Thyroid gland (tissue), 4 donors: ENCODE data around the gene ARPC2. TPM values are rescaled to one million over a fixed set of nuclear protein-coding genes. Genes with fewer than 3 reads are reported as not detected.
A peak's percentile ranks its signal among the peaks of the same experiment; 100 is the strongest.

Experiments
- DNase-seq, 2 donors: peaks; one replicate each; pipeline ENCODE4 v3.0.0-alpha.2; 2019
- H3K27ac ChIP-seq, 3 donors: fragments of 200-600 bp; sonication (generic); 1 replicate in 2 of 3; 2 replicates in 1 of 3; pipeline ENCODE4 v1.5.1; 2016 to 2019; ENCODE audit warnings: mild to moderate bottlenecking in 1 of 3, moderate library complexity in 1 of 3
- H3K27me3 ChIP-seq: fragments of 200-600 bp; sonication (generic); one replicate; pipeline ENCODE4 v1.5.1; 2019
- H3K36me3 ChIP-seq, 2 donors: fragments of 200-600 bp; sonication (generic); one replicate each; pipeline ENCODE4 v1.5.1; 2016 to 2019
- H3K4me1 ChIP-seq, 2 donors: fragments of 200-600 bp; sonication (generic); one replicate each; pipeline ENCODE4 v1.5.1; 2017 to 2019
- H3K4me3 ChIP-seq, 3 donors: fragments of 200-600 bp; sonication (generic); replicated peaks in 1 of 3; 1 replicate in 2 of 3; 2 replicates in 1 of 3; pipeline ENCODE4 v1.5.1; 2016; ENCODE audit warnings: mild to moderate bottlenecking in 1 of 3
- H3K9me3 ChIP-seq: fragments of 200-600 bp; sonication (generic); one replicate; pipeline ENCODE4 v1.5.1; 2017
- POLR2A ChIP-seq, 2 donors: fragments of 450-650 bp; IDR thresholded peaks; one replicate each; pipeline ENCODE4 v1.6.1; 2017; ENCODE audit warnings: antibody characterized with exemption in 2 of 2, mild to moderate bottlenecking in 2 of 2, moderate library complexity in 1 of 2
- WGBS, 2 donors: methylation state at CpG; one replicate each; pipeline ENCODE4 v1.1.5; 2017; 5-methylcytosine and 5-hydroxymethylcytosine counted together
- intact Hi-C: fragments of 100-400 bp; cut with DNase I; formaldehyde crosslinking; loops from one replicate; pipeline ENCODE4 v1.15.1; 2023
- total RNA-seq, 4 donors: library from RNA; depleted of rRNA; stranded (reverse); fragments of >200 nt; gene quantifications; one replicate each; pipeline ENCODE4 v1.2.3, GENCODE V29; 2016
- TF ChIP-seq, protein P1 (sequence below), 6 experiments: fragments of 200-600 bp in 3 of 6; fragments of 450-650 bp in 3 of 6; sonication (generic) in 3 of 6; IDR thresholded peaks; one replicate each; pipeline ENCODE4 v1.5.1; 2016 to 2019; ENCODE audit warnings: antibody characterized with exemption in 6 of 6, mild to moderate bottlenecking in 2 of 6, inconsistent platforms in 1 of 6, moderate library complexity in 1 of 6

The ARPC2 gene
- total RNA-seq, 4 donors from 2014 or later: 157 to 219 (median 170) TPM

DNA sequence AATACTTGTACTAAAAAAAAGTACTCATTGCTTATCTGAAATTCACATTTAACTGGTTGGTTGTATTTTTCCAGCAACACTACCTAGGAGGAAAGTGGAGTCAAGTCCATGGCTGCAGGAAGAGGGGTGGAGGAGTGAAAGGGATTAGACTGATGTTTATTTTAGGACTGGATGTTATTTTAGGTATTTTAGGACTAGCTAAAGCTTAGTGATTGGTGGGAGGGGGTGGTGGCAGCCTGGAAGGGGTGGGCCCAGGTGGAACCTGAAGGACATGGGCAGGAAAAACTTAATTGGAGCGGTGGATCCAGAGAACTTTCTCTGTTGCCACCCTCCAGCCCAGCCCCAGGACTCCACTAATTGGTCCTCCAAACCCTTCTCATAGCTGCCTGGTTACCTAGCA, 79.2 kb downstream of the ARPC2 start:
- no peaks in the 10 kb centered on the region for H3K9me3 ChIP-seq
- TF ChIP-seq, protein P1, sequence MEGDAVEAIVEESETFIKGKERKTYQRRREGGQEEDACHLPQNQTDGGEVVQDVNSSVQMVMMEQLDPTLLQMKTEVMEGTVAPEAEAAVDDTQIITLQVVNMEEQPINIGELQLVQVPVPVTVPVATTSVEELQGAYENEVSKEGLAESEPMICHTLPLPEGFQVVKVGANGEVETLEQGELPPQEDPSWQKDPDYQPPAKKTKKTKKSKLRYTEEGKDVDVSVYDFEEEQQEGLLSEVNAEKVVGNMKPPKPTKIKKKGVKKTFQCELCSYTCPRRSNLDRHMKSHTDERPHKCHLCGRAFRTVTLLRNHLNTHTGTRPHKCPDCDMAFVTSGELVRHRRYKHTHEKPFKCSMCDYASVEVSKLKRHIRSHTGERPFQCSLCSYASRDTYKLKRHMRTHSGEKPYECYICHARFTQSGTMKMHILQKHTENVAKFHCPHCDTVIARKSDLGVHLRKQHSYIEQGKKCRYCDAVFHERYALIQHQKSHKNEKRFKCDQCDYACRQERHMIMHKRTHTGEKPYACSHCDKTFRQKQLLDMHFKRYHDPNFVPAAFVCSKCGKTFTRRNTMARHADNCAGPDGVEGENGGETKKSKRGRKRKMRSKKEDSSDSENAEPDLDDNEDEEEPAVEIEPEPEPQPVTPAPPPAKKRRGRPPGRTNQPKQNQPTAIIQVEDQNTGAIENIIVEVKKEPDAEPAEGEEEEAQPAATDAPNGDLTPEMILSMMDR (IDR thresholded peaks at IDR 0.05): no peak
- peak in 1 of 2 donors; percentile 37 for TF ChIP-seq POLR2A (IDR thresholded peaks at IDR 0.05)
- no peaks in the 10 kb centered on the region for H3K36me3 ChIP-seq
- H3K27ac ChIP-seq: peak overlapping the region; percentile 90 to 98 (median 97)
- H3K4me1 ChIP-seq: peaks cover 60 to 70% of the 10 kb centered on the region in 2 donors
- no peaks in the 10 kb centered on the region for H3K27me3 ChIP-seq
- no peak overlapping the region for H3K4me3 ChIP-seq
- intact Hi-C loops: no loop called here
- DNase-seq: peak; percentile 73 to 75
- 49 to 68% methylated on average over 1 of the region's 1 CpG for WGBS, 2 donors

DNA sequence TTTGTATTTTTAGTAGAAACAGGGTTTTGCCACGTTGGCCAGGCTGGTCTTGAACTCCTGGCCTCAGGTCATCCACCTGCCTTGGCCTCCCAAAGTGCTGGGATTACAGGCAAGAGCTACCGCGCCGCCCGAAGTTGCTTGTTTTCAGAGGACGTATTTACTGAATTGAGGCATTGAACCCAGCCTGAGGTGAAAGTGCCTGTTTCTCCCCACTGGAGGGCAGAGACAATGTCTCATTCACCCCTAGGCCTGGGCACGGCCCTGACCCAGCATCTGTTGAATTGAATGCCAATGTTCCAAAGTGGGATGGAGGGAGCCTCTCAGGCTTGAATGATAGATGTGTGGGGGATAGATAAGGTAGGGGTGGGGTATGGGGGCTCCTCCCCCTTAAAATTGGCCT, 79.9 kb downstream of the ARPC2 start:
- 82 to 92% methylated on average over 3 to 7 of the region's 7 CpGs for WGBS, 2 donors
- Histone ChIP-seq H3K27ac (peak overlapping the region; percentile 90 to 98 (median 97)), H3K27me3 (no peaks in the 10 kb centered on the region), H3K4me3 (no peak overlapping the region), H3K9me3 (no peaks in the 10 kb centered on the region), H3K36me3 (no peaks in the 10 kb centered on the region), H3K4me1 (peaks cover 56 to 71% of the 10 kb centered on the region in 2 donors)
- intact Hi-C loops: no loop called here
- TF ChIP-seq, protein P1 (IDR thresholded peaks at IDR 0.05): no peak
- TF ChIP-seq POLR2A (IDR thresholded peaks at IDR 0.05): no peak
- DNase-seq: no peak

DNA sequence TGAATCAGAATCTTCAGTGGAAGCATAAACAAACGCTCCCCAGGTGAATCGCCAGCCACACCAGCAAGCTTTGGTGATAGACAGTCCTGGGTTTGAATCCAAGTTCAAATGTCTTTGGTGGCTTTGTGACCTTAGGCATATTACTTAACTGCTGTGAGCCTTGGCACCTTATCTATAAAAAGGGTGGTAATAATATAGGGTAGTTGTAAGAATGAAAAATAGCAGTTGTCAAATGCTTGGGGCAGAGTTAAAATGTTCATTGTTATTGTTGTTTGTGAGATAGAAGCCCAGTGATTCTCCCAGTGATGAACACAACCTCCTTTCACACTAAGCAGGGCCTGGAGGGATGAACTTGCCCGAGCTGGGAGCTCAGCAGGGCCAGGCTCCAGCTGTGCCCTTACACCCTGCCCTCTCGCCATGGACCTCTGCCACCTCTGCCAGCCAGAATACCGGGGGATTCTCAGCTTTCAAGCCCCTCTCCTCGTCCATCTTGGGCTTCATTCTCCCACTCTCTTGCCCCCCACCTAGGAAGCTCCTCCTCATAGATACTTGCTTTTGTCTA, 81.4 kb downstream of the ARPC2 start:
- TF ChIP-seq, protein P1 (IDR thresholded peaks at IDR 0.05): no peak
- no peak for TF ChIP-seq POLR2A (IDR thresholded peaks at IDR 0.05)
- H3K27ac ChIP-seq: peak overlapping the region; percentile 90 to 98 (median 97)
- H3K4me3 ChIP-seq: no peak overlapping the region
- no peaks in the 10 kb centered on the region for H3K9me3 ChIP-seq
- 60 to 64% methylated on average over 6 of the region's 6 CpGs for WGBS, 2 donors
- no peak for DNase-seq
- H3K27me3 ChIP-seq: no peaks in the 10 kb centered on the region
- intact Hi-C loops: no loop called here
- no peaks in the 10 kb centered on the region for H3K36me3 ChIP-seq
- H3K4me1 ChIP-seq: peaks cover 48 to 61% of the 10 kb centered on the region in 2 donors

DNA sequence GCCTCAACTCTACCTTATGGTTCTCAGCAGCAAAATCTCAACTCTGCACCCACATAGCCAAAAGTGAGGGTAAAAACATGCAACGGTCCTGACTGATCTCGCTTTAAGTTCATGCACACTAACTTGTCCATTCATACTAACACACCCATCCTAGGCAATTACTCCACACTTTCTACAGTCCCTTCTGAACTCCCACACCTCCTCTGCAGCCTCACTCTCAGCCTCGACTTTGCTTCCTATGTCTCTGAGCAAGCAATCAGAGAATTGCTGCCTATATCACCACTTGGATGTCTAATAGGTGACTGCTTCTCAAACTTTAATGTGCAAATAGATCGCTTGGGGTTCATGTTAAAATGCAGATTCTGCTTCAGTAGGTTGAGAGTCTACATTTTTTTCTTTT, 83.2 kb downstream of the ARPC2 start:
- intact Hi-C loops: loop anchor here (5.0 kb wide), 1 partner anchor 92 kb away; no protein-coding TSS in a partner anchor
- Histone ChIP-seq H3K27ac (no peak overlapping the region), H3K9me3 (no peaks in the 10 kb centered on the region), H3K4me1 (peaks cover 36 to 45% of the 10 kb centered on the region in 2 donors), H3K27me3 (no peaks in the 10 kb centered on the region), H3K36me3 (no peaks in the 10 kb centered on the region), H3K4me3 (no peak overlapping the region)
- DNase-seq: no peak
- TF ChIP-seq POLR2A (IDR thresholded peaks at IDR 0.05): no peak
- TF ChIP-seq, protein P1 (IDR thresholded peaks at IDR 0.05): no peak
- WGBS, 2 donors: 83 to 93% methylated on average over 4 of the region's 4 CpGs

DNA sequence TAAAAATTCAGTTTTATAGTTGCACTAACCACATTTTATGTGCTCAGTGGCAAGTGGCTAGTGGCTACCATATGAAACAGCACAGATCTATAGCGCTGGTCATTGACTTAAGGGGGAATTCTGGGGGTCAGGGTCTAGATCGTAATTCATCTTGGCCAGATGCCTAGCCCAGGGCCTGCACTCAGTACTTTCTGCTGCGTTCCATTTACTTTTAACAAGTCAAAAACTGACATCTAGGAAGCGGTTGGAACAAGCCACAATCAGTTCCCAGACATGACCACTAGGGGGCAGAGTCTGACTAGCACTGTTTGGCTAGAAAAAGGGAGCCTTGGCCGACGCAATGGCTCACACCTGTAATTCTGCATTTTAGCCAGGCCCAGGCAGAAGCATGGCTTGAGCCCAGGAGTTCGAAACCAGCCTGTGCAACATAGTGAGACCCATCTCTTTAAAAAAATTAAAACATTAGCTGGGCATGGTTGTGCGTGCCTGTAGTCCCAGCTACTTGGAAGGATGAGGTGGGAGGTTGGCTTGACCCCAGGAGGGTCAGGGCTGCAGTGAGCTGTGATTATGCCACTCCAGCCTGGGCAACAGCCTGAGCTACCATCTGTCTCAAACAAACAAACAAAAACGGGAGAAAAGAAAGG, 84.3 kb downstream of the ARPC2 start:
- peak; percentile 90 to 93 for DNase-seq
- Histone ChIP-seq H3K27me3 (no peaks in the 10 kb centered on the region), H3K36me3 (no peaks in the 10 kb centered on the region), H3K9me3 (no peaks in the 10 kb centered on the region), H3K27ac (peak overlapping the region; percentile 39 to 59 (median 47)), H3K4me3 (no peak overlapping the region), H3K4me1 (peaks cover 24 to 33% of the 10 kb centered on the region in 2 donors)
- intact Hi-C loops: loop anchor here (5.0 kb wide), 1 partner anchor 91 kb away; no protein-coding TSS in a partner anchor
- WGBS, 2 donors: 8 to 9% methylated on average over 9 of the region's 9 CpGs
- TF ChIP-seq, protein P1 (IDR thresholded peaks at IDR 0.05): peak; percentile 92 to 99 (median 96)
- no peak for TF ChIP-seq POLR2A (IDR thresholded peaks at IDR 0.05)
